Gastrocnemius medialis (tissue), 4 donors: Measurements from ENCODE around the gene IQSEC1.

Source experiments
- POLR2A ChIP-seq, 2 donors: fragments of 450-650 bp; IDR thresholded peaks; one replicate each; pipeline ENCODE4 v1.6.1; 2017; ENCODE audit warnings: antibody characterized with exemption in 2 of 2, mild to moderate bottlenecking in 2 of 2, moderate library complexity in 2 of 2
- TF ChIP-seq, protein P1 (sequence below), 5 experiments: fragments of 450-650 bp in 3 of 5; fragments of 200-600 bp in 2 of 5; sonication (generic) in 2 of 5; IDR thresholded peaks in 4 of 5; conservative IDR thresholded peaks in 1 of 5; 1 replicate in 4 of 5; 2 replicates in 1 of 5; pipeline ENCODE4 v1.5.1; 2016 to 2019; ENCODE audit warnings: antibody characterized with exemption in 5 of 5, mild to moderate bottlenecking in 3 of 5, moderate library complexity in 3 of 5

DNA sequence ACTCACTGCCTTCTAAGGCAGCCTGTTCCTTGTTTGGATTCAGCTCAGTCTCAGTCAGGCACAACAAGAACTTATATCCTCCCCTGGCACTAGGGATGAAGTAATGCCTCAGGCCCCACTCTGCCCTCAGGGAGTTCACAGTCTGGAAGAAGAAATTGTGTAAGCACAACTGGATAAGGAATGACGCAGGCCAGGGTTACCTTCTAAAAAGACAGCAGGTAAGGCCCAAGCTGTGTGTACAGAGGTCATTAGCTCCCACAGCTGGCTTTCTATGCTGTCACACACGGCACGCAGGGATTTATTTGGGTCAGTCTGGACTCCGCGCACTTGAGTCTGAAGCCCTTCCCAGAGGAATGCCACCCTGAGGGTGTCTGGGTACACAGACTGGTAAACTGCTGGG is 82.9 kb downstream of the IQSEC1 start:
- TF ChIP-seq, protein P1, sequence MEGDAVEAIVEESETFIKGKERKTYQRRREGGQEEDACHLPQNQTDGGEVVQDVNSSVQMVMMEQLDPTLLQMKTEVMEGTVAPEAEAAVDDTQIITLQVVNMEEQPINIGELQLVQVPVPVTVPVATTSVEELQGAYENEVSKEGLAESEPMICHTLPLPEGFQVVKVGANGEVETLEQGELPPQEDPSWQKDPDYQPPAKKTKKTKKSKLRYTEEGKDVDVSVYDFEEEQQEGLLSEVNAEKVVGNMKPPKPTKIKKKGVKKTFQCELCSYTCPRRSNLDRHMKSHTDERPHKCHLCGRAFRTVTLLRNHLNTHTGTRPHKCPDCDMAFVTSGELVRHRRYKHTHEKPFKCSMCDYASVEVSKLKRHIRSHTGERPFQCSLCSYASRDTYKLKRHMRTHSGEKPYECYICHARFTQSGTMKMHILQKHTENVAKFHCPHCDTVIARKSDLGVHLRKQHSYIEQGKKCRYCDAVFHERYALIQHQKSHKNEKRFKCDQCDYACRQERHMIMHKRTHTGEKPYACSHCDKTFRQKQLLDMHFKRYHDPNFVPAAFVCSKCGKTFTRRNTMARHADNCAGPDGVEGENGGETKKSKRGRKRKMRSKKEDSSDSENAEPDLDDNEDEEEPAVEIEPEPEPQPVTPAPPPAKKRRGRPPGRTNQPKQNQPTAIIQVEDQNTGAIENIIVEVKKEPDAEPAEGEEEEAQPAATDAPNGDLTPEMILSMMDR (IDR thresholded peaks at IDR 0.05 in 4 of 5, conservative IDR thresholded peaks at IDR 0.05 in 1 of 5) = no peak
- no peak for TF ChIP-seq POLR2A (IDR thresholded peaks at IDR 0.05)
